GM19193 (cell line): Measurements from ENCODE around the gene MBLAC1.

Experiments
- POLR2A ChIP-seq: IDR thresholded peaks from 4 replicates; pipeline ENCODE4 v1.6.1; 2011; ENCODE audit not compliant: insufficient read depth, insufficient read length; ENCODE audit errors: extremely low read depth

Gene MBLAC1

DNA sequence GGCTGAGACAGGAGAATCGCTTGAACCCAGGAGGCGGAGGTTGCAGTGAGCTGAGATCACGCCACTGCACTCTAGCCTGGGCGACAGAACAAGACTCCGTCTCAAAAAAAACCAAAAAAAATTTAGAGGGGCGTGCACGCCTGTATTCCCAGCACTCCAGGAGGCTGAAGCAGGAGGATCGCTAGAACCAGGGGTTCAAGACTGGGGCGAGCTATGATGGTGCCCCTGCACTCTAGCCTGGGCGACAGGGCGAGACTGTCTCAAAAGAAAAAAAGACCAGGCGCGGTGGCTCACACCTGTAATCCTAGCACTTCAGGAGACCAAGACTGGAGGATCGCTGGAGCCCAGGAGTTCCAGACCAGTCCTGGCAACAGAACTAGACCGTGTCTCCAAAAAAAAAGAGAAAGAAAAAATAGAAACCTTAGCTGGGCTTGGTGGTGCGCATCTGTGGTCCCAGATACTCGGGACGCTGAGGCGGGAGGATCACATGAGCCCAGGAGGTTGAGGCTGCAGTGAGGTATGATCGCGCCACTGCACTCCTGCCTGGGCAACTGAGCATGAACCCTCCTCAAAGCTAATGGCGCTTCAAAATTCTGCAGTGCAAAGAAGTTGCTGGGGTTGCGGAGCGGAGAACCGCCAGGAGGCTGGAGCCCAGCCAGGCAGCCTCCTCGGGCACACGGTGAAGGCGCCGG is 382 bp upstream of the MBLAC1 start:
- no peak for TF ChIP-seq POLR2A

DNA sequence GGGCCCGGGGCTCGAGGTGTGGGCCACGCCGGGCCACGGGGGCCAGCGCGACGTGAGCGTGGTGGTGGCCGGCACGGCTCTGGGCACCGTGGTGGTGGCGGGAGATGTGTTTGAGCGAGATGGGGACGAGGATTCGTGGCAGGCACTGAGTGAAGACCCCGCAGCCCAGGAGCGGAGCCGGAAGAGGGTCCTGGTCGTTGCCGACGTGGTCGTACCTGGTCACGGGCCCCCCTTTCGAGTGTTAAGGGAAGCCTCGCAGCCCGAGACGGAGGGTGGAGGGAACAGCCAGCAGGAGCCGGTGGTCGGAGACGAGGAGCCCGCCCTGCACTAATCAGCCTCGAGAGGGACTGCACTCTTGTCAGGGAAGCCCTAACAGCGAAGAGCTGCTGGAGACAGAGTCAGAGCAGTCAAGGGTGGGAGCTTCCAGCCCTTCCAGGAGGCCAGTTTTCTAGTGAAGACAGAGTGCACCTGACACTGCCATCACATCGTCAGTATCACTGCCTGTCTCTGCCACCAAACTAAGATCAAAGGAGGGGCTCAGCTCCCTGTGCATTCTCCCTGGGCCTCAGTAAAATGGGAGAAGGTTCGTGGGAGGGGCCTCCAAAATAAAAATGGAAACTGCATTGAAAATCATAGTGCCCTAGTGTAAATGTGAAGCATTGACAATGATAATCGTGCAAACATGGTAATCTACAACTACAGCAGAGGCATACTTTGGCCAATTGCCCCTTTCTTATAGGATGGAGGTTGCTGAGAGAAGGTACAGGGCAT is 1.3 kb downstream of the MBLAC1 start:
- TF ChIP-seq POLR2A, result no peak

DNA sequence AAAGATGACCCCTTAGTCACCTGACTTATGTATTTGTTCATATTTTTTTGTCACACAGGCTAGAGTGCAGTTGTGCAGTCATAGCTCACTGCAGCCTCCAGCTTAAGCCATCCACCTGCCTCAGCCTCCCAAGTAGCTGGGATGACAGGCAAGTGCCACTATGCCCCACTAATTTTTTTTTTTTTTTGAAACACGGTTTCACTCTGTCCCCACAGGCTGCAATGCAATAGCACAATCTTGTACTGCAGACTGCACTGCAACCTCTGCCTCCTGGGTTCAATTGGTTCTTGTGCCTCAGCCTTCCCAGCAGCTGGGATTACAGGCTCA is 1.8 kb downstream of the MBLAC1 start:
- TF ChIP-seq POLR2A, result no peak

DNA sequence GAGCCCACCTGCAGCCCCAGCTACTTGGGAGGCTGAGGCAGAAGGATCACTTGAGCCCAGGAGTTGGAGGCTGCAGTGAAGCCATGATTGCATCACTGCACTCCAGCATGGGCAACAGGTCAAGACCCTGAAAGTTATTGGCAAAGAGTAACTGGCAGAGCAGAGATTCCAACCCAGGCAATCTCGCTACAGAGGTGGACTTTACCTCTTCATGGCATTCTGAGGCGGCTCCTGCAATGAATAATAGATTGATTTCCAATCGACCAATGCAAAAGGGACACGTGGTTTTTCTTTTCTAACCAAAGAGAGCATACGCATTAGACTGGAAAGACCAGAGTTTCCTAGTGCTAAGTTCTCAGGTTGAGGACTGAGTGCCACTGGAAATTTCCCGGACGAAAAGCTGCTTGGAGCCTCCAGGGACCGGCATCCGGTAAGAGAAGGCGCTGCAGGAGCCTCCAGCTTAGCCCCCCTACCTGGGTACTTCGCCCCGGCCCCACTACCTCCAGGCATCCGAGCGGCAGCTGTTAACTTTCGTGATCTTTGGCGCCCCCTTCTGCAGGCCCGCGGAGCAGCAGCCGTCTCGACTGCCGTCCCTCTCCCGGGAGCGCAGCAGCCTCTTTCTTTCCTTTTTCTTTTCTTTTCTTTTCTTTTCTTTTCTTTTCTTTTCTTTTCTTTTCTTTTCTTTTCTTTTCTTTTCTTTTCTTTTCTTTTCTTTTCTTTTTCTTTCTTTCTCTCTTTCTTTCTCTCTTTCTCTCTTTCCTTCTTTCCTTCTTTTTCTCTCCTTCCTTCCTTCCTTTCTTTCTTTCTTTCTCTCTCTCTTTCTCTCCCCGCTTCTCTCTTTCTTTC is 4.1 kb downstream of the MBLAC1 start:
- TF ChIP-seq POLR2A, result no peak

DNA sequence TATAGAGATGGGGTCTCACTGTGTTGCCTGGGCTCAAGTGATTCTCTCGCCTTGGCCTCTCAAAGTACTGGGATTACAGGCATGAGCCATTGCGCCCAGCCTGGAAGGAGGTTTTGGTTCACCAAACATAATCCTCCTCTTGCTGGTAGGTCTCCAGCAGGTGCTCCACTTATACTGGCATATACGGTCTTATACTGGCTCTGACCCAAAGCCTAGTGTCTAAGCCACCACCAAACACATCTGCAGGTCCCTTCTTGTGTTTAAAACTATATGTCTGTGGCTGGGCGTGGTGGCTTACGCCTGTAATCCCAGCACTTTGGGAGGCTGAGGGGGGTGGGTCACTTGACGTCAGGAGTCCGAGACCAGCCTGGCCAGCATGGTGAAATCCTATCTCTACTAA is 5.4 kb downstream of the MBLAC1 start:
- TF ChIP-seq POLR2A, result no peak

DNA sequence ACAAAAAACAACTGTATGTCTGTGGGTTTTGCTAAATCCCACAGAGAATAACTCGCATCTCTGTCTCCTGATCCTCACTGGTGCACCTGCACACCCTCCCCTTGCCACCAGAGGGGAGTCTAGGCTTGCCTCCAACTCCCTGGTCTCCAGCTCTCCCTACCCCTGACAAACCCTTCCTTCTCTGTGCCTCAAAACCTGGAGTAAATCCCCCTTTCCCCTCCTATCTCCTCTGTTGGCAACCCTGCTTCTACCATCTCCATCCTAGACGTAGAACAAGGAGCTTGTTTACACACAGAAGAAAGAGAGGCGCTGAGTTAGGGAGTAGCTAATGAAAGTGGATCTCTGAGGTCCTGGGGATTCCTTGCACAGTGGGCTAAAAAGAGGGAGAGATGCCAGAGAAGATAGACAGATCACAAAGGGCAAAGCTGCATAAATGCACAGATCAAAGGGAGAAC is 6.0 kb downstream of the MBLAC1 start:
- TF ChIP-seq POLR2A, result no peak

DNA sequence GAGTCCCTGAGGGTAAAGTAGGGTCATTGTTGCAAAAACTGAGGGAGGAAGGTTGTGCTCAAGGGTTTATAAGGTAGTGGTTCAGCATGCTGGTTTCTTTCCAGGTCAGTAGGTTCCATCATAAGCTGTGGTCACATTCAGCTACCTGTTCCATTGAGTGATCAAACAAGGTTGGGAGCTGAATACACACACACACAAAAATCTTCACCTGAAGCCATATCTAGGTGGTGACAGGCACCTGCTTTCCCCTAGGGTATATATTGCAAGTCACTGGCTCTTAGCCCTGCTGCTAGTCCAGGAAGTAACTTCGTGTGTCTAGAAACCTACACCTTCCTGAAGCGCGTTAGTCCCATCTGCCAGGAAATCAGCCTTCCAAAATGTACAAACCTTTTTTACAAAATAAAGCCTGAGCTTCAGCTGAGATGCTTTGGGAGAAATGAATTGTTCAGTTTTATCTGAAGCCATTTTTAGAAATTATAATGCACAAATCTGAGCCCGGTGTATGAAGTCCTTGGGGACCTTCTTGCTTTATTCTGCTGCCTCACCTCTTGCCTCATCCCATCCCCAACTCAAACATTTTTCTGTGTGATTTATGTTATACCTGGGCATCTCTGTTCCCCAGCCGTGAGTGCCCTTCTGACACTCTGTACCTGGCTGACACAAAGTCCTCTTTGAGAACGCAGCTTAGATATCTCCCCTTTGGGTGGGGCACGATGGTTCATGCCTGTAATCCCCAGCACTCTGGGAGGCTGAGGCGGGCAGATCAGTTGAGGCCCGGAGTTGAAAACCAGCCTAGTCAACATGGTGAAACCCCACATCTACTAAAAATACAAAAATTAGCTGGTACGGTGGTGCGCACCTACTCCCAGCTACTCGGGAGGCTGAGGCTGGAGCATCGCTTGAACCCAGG is 11.3 kb downstream of the MBLAC1 start:
- TF ChIP-seq POLR2A, result no peak

DNA sequence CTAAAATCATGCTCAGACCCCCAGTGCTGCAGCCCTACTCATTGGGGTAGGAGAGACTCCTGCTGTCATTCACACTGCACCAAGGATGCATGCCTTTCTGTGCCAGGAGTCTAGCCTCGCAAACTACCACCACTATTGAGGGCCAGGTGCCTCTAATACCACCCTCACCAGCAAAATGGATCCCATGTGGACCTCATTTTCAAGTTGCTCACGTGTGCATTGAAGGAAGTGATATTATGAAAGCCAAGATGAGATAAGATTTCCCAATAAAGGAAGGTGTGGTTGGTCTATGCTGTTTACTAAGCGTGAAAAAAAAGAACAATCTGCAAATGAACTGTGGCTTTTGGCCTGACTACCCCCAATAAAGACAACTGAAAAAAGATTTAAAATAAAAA is 14.8 kb downstream of the MBLAC1 start:
- no peak for TF ChIP-seq POLR2A

DNA sequence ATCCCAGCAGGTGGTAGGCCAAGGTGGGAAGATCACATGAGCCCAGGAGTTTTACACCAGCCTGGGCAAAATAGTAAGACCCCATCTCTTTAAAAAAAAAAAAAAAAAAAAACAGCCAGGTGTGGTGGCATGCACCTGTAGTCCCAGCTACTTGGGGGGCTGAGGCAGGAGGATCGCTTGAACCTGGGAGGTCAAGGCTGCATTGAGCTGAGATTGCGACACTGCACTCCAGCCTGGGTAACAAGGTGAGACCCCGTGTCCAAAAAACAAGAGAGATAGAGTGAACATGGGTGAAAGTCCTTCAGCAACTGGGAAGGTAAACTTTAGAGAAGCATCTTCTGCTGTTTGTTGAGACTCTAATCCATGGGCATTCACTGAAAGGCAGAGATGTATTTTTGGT is 15.7 kb downstream of the MBLAC1 start:
- TF ChIP-seq POLR2A, result no peak

DNA sequence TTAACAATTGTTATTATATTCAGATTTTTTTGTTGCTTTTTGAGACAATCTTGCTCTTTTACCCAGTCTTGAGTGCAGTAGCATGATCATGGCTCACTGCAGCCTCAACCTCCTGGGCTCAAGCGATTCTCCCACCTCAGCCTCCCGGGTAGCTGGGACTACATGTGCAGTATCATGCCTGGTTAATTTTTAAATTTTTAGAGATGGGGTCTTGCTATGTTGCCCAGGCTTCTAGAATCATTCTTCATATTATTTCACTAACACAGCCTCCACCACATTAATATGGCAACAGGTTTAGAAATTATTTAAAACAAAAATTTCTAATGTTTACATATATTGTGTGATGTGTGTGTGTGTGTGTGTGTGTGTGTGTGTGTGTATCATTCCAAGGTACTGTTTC is 20.5 kb downstream of the MBLAC1 start:
- TF ChIP-seq POLR2A, result no peak

DNA sequence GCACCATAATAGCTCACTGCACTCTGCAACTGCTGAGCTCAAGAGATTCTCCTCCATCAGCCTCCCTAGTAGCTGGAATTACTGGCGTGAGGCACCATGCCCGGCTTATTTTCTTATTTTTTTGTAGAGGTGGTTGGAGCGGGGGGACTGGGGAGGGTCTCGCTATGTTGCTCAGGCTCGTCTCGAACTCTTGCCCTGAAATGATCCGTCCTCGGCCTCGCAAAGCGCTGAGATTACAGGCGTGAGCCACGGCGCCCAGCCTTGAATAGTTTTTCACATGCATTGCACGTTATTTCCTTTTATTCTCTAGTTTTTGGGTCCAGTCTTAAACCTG is 21.4 kb downstream of the MBLAC1 start:
- no peak for TF ChIP-seq POLR2A

DNA sequence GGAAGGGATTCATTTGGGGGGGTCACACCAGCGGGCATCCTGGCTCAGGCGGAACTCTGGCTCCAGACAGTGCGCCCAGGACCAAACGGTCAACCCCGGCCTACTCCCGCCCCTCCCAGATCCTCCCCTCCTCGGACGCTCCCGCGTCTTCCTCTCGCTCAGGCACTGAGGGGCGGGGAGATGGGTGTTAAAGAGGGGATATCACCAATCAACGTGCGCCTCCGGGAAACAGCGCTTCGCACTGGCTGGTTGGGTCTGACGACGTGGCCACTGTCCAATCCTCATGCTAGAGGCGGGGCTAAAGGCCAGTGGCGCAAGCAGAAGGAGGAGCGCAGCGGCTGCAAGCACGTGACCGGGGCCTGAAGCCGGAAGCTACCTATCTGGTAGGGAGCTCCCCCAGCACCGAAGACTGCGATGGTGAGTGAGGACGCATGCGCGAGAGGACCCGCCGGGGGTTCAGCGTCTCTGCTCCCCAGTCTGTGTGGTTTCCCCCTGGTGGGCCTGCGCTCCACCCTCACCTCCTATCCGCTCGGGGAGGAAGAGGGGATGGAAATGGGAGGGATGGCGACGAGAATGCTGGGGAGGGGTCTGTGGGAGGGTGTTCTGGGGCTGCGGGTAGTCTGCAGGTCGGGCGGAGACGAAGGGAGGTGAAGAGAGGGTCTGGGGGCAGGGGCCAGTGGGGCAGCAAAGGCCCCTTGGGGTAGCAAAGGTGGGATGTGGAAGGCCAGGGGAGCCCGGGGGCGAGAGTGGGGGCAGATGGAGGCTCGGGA is 22.0 kb downstream of the MBLAC1 start, which contains the start of gene LAMTOR4:
Gene LAMTOR4, plus strand, starts transcription at position 360 of the 770 bp plus-strand sequence. Its CDS starts 55 bp downstream, at position 415.
- TF ChIP-seq POLR2A, result peak; percentile 92

DNA sequence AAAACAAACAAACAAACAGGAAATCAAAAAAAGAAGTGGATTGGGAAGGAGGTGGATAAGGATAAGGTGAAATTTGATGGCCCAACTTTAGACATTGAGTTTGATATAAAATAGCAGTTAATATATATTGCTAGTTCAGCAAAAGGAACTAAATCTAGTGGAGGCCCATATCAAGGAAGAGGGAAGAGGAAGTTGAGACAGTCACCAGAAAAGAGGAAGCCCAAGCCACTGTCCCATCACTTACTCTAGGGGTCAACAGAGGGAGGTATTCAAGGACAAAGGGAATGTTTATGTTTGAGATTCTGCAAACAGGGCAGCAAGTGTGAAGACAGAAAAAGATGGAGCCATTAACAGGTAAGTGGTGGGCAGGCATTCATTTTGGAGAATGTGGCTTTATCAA is 25.6 kb downstream of the MBLAC1 start:
- TF ChIP-seq POLR2A, result no peak

DNA sequence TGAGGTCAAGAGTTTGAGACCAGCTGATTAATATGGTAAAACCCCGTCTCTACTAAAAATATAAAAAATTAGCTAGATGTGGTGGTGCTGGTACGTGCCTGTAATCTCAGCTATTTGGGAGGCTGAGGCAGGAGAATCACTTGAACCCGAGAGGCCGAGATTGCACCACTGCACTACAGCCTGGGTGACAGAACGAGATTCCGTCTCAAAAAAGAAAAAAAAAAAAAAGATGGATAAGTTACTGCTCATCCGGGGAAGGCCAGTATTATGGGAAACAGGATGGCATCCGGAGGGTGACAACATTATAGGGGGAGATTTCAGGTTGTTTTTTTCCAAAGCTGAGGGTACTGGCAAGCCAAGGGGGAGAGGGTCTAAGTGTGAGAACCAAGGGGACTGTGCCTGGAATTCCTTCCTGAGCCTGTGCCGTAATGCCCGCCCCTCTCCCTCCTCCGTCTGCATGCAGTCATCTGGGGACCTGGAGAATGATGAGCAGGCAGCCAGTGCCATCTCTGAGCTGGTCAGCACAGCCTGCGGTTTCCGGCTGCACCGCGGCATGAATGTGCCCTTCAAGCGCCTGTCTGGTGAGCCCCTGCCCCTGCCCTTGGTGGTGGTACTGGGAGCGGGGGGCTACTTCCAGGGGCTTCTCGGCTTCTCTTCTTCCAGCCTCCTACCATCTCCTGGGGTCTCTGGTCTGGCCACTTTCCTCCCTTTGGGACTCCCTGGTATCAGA is 26.3 kb downstream of the MBLAC1 start:
- no peak for TF ChIP-seq POLR2A
